HG02623 (cell line): ENCODE data around the gene IFT88.

Experiments used
- ATAC-seq: cut with Tn5 transposase; IDR thresholded peaks from one replicate; pipeline ENCODE4 v1.9.1; 2021; ENCODE audit warnings: moderate library complexity; ENCODE audit not compliant: unreplicated experiment

Gene IFT88

GRCh38 chr13:20684041-20684440, 117.1 kb downstream of the IFT88 start:
- no peak for ATAC-seq

- ATAC-seq, result no peak
Measured at GRCh38 chr13:20684546-20684945, 117.6 kb downstream of the IFT88 start.

- ATAC-seq, result no peak
Measured at GRCh38 chr13:20685092-20685491, 118.1 kb downstream of the IFT88 start.

DNA sequence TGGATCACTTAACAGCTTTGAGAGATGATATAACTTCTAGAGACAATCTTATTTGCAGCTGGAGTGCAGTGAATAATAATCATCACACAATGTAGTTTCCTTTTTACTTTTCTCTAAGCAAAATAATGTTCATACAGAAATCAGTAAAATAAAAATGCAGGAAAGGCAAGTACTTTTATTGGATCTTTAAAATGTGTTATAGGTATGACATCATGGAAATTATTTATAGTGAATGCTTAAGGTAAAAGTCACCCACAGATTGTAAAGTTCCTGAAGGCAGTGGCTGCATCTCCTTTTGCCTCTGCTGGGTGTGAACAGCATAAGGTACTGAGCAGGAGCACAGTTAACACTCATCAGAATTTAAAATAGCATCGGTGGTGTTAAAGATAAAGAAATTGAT, 119.2 kb downstream of the IFT88 start:
- no peak for ATAC-seq

GRCh38 chr13:20686863-20687579, 120.1 kb downstream of the IFT88 start:
- ATAC-seq, result no peak

DNA sequence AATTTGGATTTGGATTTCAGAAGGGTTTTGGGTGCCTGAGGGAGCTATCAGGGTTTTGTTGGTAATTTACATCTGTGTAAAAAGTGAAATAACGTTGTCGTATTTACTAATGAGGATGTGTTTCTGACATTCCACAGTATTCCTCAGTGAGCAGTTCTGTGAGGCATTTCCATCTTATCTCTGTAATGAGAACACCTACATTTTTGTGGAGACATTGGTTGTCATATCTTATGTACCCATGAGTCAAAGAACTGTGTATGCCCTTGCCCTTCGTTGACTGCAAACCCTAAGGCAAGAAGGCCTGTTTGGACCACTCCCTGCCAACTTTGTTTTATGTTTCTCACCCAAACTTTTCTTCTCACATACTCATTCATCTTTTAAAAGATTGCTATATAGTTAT, 122.3 kb downstream of the IFT88 start:
- no peak for ATAC-seq

- ATAC-seq, result no peak
Measured at GRCh38 chr13:20691616-20692015, 124.7 kb downstream of the IFT88 start.

- ATAC-seq, result no peak
Measured at GRCh38 chr13:20696073-20696472, 129.1 kb downstream of the IFT88 start.

DNA sequence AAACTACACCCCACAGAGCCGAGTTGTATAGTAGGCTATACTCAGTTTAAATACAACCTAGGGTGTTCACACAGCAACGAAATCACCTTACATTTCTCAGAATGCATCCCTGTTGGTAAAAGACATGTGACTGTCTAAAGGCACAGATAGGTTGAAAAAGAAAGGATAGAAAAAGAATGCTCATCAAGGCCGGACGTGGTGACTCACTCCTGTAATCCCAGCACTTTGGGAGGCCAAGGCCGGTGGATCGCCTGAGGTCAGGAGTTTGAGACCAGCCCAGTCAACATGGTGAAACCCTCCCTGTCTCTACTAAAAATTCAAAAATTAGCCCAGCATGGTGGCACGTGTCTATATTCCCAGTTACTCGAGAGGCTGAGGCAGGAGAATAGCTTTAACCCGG, 132.8 kb downstream of the IFT88 start:
- ATAC-seq, result no peak

DNA sequence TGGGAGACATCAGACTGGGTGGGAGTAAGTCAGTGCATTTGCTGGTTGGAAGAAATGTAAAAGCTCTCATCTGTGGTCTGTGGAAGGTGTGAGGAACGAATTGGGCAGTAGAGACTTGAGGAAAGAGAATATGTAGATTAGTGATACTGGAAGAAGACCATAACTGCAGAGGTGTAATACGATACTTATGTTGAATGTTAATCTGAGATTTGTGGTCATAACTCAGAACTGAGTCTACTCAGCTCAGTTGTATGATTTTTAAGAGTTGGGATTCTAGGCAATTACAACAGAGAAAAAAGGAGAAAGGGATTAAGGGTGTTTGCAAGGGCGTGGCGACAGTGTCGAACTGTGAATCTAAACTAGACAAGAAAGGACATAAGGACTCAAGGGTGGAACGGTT, 133.3 kb downstream of the IFT88 start:
- ATAC-seq, result no peak

DNA sequence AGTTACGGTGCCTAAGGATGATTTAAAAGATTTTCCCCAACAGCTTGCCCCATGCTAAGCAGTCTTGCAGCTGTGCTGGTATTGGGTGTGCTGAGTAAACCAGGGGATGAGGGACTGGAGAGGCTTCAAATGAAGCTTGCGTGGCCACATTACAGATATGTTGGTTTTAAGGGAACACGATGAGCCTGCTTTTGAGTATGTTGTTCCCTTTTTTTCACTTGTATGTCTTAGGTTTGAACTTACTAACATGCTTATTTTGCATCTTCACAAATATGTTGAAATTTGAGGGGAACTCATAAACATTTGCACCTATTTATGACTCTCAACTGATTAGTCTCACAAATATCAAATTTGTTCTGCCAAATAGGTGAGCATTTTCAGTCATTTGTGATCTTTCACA, 134.5 kb downstream of the IFT88 start:
- no peak for ATAC-seq

DNA sequence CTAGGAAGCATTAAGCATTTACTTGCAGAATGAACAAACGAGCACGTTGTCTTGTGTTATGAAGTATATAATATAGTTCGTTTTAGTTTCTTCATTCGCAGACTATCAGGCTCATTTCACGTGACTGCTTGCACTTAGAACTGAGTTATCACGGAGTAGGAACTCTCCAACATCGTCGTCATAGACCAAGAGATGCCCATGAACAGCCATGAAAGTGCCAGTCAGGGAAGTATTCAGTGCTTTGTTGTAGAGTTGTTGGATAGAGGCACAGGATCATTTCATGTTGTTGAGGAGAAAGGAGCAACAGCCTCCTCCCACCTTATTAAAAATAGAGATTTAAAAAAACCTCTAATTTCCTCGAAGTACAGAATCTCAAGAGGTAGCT, 135.6 kb downstream of the IFT88 start:
- ATAC-seq, result no peak

- peak; percentile 31 for ATAC-seq
Measured at GRCh38 chr13:20702915-20703779, 136.2 kb downstream of the IFT88 start, which contains the start of gene IL17D. IL17D (plus strand) TSS chr13:20703699; CDS start chr13:20704002, 303 bp downstream.

DNA sequence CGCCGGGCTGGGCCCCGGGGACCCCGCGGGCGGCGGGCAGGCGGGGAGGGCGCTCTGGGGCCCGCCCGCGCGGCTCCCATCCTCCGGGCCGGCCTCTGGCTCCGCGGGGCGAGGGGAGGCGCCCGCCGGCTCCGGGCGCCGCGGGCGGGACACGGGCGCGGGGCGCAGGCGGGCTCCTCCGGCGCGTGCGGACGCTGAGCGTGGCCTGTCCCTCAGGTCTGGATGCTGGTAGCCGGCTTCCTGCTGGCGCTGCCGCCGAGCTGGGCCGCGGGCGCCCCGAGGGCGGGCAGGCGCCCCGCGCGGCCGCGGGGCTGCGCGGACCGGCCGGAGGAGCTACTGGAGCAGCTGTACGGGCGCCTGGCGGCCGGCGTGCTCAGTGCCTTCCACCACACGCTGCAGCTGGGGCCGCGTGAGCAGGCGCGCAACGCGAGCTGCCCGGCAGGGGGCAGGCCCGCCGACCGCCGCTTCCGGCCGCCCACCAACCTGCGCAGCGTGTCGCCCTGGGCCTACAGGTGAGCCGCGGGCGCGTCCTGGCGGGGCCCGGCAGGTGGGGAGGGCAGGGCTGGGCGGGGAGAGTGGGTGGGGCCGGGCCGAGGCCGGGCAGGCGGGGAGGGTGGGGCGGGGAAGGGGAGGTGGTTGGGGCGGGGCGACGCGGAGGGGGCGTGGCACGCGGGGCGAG, 137.0 kb downstream of the IFT88 start:
- peak; percentile 91 for ATAC-seq

DNA sequence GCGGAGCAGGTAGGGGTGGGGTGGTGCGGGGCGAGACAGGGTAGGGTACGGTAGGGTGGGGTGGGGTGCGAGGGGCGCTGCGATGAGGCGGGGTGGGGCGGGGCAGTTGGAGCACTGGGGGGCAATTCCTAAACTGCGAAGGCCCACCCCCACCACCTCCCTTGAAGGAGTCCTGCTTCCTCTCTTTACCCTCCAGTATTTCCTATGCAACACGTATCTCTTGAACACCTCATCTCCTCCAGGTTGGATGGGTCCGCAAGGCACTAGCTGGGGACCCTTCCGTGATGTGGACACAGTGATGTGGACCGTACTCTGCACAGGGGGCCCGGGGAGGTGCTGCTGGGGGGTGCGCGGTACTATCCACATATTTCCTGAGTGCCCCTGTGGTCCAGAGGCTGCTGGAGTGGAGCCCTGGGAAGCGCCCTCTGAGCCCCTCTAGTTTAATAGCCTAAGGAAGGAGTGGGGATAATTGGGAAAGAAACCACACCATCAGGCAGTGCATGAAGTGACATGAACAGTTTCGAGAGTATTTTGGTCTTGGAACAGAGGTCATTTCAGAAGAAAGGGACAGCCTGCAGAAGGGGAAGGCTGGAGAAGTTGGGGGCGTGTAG, 137.6 kb downstream of the IFT88 start:
- no peak for ATAC-seq

GRCh38 chr13:20706661-20707060, 139.7 kb downstream of the IFT88 start:
- ATAC-seq, result no peak

DNA sequence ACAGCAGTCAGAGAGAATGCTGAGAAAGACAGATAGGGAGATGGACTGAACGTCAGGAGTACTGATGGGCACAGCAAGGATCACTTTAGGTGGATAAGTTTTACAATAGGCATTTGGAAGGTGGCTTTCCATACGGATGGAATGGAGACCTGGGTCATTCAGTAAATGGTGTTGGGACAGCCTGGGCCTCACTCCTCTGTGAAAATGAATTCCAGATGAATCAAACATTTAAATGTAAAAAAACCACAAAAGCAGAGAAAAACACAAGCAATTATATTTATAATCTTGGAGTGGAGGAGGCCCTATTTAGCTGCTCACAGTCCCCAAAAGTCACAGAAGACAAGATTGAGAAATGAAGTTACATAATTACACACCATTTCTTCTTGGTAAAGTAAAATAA, 141.3 kb downstream of the IFT88 start:
- no peak for ATAC-seq

DNA sequence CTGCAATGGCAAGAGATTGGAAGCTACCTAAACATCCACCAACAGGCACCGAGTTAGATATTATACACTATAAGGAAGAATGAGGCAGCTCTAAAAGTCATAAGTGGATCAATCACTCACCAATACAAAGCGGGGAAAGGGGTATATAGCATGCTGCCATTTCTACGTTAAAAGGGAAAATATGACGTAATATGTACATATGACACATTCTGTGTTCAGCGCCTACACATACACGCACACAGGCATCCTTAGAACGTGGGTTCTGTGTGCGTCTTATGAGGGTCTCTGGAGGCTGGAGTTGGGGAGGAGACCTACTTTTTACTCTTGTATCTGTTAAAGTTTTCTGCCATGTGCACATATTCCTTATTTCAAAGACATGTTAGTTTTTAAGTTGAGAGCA, 142.4 kb downstream of the IFT88 start:
- no peak for ATAC-seq

DNA sequence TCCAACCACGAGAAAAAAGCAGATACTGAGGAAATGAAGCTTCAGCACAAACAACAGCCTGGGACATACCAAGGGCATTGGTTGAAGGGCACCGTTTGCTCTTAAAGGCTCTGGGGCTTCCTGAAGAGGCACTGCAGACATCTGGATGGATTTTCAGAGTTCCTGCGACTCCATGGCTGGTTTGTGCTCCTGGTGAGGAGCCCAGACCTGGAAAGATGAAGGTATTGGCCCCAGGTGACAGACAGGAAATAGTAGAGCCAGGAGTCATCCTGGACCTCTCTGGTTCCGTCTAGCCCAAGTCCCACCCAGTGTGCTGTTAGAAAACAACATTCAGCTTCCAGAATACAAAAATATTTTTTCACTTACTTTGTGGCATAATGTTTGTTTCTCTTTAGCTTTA, 142.8 kb downstream of the IFT88 start:
- ATAC-seq, result no peak

GRCh38 chr13:20711301-20712044, 144.5 kb downstream of the IFT88 start:
- no peak for ATAC-seq

- ATAC-seq, result no peak
Measured at GRCh38 chr13:20713014-20713376, 146.0 kb downstream of the IFT88 start.
